HCT116 (cell line): ENCODE results near the gene RANBP17.

Experiments used
- POLR2A ChIP-seq: IDR thresholded peaks from 2 replicates; pipeline ENCODE4 v1.7.0; 2011; ENCODE audit warnings: borderline replicate concordance; ENCODE audit not compliant: insufficient read depth, insufficient read length; ENCODE audit errors: extremely low read depth
- POLR2AphosphoS5 ChIP-seq: IDR thresholded peaks from 2 replicates; pipeline ENCODE4 v1.6.1; 2011; ENCODE audit warnings: mild to moderate bottlenecking, low read depth, low read length, moderate library complexity
- SIN3A ChIP-seq: IDR thresholded peaks from 2 replicates; pipeline ENCODE4 v1.6.1; 2012; ENCODE audit warnings: low read depth
- SP1 ChIP-seq: IDR thresholded peaks from 2 replicates; pipeline ENCODE4 v1.6.1; 2012; ENCODE audit warnings: low read depth
- ZFX ChIP-seq: fragments of 450-650 bp; IDR thresholded peaks from 2 replicates; pipeline ENCODE4 v1.6.1; 2017
- TF ChIP-seq, protein P1 (sequence below), 3 experiments: fragments of 200-600 bp in 1 of 3; sonication (generic) in 1 of 3; IDR thresholded peaks in 2 of 3; conservative IDR thresholded peaks in 1 of 3; 2 replicates each; pipeline ENCODE4 v1.5.1; 2012 to 2017; ENCODE audit warnings: low read depth in 2 of 3, low read length in 2 of 3, antibody characterized with exemption in 1 of 3, borderline replicate concordance in 1 of 3, control low read depth in 1 of 3, mild to moderate bottlenecking in 1 of 3, mixed read lengths in 1 of 3, mixed run types in 1 of 3, moderate library complexity in 1 of 3; ENCODE audit not compliant: insufficient read depth in 1 of 3
- TF ChIP-seq, protein P2 (sequence below): IDR thresholded peaks from 2 replicates; pipeline ENCODE4 v1.6.1; 2012
- TF ChIP-seq, protein P3 (sequence below): IDR thresholded peaks from 2 replicates; pipeline ENCODE4 v1.6.1; 2011; ENCODE audit warnings: mild to moderate bottlenecking, low read length, moderate library complexity; ENCODE audit not compliant: insufficient replicate concordance; ENCODE audit errors: extremely low read depth

DNA sequence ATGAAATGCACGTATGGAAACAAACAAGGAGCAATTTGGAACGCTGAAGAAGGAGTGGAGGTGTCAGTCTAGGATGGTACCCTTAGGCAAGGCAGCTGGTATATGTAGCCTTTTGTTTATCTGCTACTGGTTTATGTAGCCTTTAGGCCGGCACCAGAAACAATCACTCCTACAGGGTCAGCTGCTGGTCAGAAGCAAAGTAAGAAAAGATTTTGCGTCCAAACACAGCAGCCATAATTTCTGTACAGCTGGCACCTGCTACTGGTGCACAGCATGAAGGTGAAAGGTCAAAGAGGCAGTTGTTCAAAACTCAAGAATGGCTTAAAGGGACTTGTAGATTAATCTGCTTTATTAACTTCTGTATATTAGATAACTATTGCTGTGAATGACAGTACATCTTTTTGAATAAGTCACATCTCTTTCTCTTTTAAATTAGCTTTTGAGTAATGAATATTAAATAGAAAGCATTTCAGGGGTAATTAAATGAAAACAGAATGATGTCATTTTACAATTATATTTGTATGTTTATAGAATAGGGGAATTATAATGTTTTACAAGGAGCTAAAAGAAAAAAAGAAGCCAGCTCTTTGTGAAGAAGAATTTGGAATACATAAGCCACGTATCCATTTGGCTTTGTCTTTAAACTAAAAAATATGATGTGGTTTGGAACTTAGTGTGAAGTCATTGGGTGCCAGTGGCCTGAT is 414.2 kb downstream of the RANBP17 start:
- TF ChIP-seq ZFX (no peak), POLR2AphosphoS5 (no peak), POLR2A (no peak), SP1 (no peak), SIN3A (no peak)
- TF ChIP-seq, protein P1, sequence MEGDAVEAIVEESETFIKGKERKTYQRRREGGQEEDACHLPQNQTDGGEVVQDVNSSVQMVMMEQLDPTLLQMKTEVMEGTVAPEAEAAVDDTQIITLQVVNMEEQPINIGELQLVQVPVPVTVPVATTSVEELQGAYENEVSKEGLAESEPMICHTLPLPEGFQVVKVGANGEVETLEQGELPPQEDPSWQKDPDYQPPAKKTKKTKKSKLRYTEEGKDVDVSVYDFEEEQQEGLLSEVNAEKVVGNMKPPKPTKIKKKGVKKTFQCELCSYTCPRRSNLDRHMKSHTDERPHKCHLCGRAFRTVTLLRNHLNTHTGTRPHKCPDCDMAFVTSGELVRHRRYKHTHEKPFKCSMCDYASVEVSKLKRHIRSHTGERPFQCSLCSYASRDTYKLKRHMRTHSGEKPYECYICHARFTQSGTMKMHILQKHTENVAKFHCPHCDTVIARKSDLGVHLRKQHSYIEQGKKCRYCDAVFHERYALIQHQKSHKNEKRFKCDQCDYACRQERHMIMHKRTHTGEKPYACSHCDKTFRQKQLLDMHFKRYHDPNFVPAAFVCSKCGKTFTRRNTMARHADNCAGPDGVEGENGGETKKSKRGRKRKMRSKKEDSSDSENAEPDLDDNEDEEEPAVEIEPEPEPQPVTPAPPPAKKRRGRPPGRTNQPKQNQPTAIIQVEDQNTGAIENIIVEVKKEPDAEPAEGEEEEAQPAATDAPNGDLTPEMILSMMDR (IDR thresholded peaks at IDR 0.05 in 2 of 3, conservative IDR thresholded peaks at IDR 0.05 in 1 of 3; ENCODE audit: borderline replicate concordance in 1 of 3, insufficient read depth in 1 of 3, low read depth in 2 of 3, low read length in 2 of 3), result no peak
- TF ChIP-seq, protein P2, sequence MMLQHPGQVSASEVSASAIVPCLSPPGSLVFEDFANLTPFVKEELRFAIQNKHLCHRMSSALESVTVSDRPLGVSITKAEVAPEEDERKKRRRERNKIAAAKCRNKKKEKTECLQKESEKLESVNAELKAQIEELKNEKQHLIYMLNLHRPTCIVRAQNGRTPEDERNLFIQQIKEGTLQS, result no peak
- TF ChIP-seq, protein P3, sequence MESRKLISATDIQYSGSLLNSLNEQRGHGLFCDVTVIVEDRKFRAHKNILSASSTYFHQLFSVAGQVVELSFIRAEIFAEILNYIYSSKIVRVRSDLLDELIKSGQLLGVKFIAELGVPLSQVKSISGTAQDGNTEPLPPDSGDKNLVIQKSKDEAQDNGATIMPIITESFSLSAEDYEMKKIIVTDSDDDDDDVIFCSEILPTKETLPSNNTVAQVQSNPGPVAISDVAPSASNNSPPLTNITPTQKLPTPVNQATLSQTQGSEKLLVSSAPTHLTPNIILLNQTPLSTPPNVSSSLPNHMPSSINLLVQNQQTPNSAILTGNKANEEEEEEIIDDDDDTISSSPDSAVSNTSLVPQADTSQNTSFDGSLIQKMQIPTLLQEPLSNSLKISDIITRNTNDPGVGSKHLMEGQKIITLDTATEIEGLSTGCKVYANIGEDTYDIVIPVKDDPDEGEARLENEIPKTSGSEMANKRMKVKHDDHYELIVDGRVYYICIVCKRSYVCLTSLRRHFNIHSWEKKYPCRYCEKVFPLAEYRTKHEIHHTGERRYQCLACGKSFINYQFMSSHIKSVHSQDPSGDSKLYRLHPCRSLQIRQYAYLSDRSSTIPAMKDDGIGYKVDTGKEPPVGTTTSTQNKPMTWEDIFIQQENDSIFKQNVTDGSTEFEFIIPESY, result no peak
